Kidney (tissue), 14 donors: ENCODE data around the gene TXLNB. TPM values are rescaled to one million over a fixed set of nuclear protein-coding genes. Genes with fewer than 3 reads are reported as not detected.

Experiments used
- DNase-seq, 5 donors: peaks; one replicate each; pipeline ENCODE4 v3.0.0-alpha.2; 2013 to 2020
- FAIRE-seq: peaks from 2 replicates; lab custom pipeline; 2012; peaks lifted over from hg19 to GRCh38; lab: Jason Lieb, UNC
- H3K27ac ChIP-seq, 2 donors: one replicate each; pipeline ENCODE4 v1.7.0; 2013; ENCODE audit warnings: low read depth in 2 of 2, low read length in 2 of 2, inconsistent platforms in 1 of 2
- H3K27me3 ChIP-seq: one replicate; pipeline ENCODE4 v1.7.1; 2013; ENCODE audit warnings: low read length, inconsistent platforms; ENCODE audit not compliant: control insufficient read depth, insufficient read depth
- H3K36me3 ChIP-seq, 3 donors: one replicate each; pipeline versions ENCODE4 v1.7.0 to v1.7.1; 2013; ENCODE audit warnings: low read length in 3 of 3, control low read depth in 1 of 3, inconsistent platforms in 1 of 3; ENCODE audit not compliant: insufficient read depth in 3 of 3, control insufficient read depth in 2 of 3
- H3K4me1 ChIP-seq, 3 donors: one replicate each; pipeline versions ENCODE4 v1.7.0 to v1.7.1; 2013; ENCODE audit warnings: low read length in 3 of 3, inconsistent platforms in 1 of 3, low read depth in 1 of 3; ENCODE audit not compliant: control insufficient read depth in 2 of 3, insufficient read depth in 2 of 3
- H3K4me3 ChIP-seq, 3 donors: one replicate each; pipeline versions ENCODE4 v1.7.0 to v1.8.1; 2013; ENCODE audit warnings: low read length in 3 of 3, control low read depth in 1 of 3, inconsistent platforms in 1 of 3
- H3K9ac ChIP-seq, 3 donors: one replicate each; pipeline versions ENCODE4 v1.7.0 to v1.7.1; 2013; ENCODE audit warnings: low read length in 3 of 3, control low read depth in 1 of 3, inconsistent platforms in 1 of 3
- H3K9me3 ChIP-seq, 3 donors: one replicate each; pipeline versions ENCODE4 v1.7.0 to v1.7.1; 2013; ENCODE audit warnings: low read length in 3 of 3, control low read depth in 1 of 3, inconsistent platforms in 1 of 3; ENCODE audit not compliant: control insufficient read depth in 2 of 3, insufficient read depth in 1 of 3
- CTCF ChIP-seq: IDR thresholded peaks from 3 replicates; pipeline ENCODE4 v1.5.1; 2012; ENCODE audit warnings: mild to moderate bottlenecking, moderate library complexity, borderline replicate concordance; ENCODE audit not compliant: insufficient read depth; ENCODE audit errors: extremely low read depth
- intact Hi-C: fragments of 100-400 bp; cut with DNase I; formaldehyde crosslinking; loops from one replicate; pipeline ENCODE4 v1.11.1; 2022
- polyA plus RNA-seq: library from polyadenylated mRNA; stranded (reverse); fragments of 350-450 nt; fragmentation: Illumina TruSeq; extraction: RNeasy Lipid Tissue Mini Kit (QIAGEN cat#74804); gene quantifications from one replicate; pipeline ENCODE4 v1.2.3, GENCODE V29; 2014; ENCODE audit warnings: low read depth, low replicate concordance; ENCODE audit not compliant: insufficient read depth
- total RNA-seq: library from RNA; stranded (reverse); fragmentation: NEBNext Ultra II Directional; extraction: Animal tissue kit (Norgen Biotek cat#: 25700); gene quantifications from one replicate; pipeline ENCODE4 v1.2.1, GENCODE V29; 2021
- donor health status: control.
- donor health status: control.
- donor health status: control.
- donor health status: control.
- donor health status: control.
- donor health status: DM: yes; HTN: yes; CAD: no.
- donor health status: Normal renal cell carcinoma (clear cell type).

The TXLNB gene
- total and polyA plus RNA-seq, 2 donors from 2014 or later = 0.13 to 0.66 TPM

- Histone ChIP-seq H3K4me3 (no peak overlapping the region), H3K27ac (no peak overlapping the region), H3K9ac (no peak overlapping the region), H3K9me3 (peaks cover 0 to 6% (median 2%) of the 10 kb centered on the region in 3 donors), H3K36me3 (no peaks in the 10 kb centered on the region), H3K4me1 (no peaks in the 10 kb centered on the region), H3K27me3 (no peaks in the 10 kb centered on the region)
- FAIRE-seq (no peak), DNase-seq (no peak)
- intact Hi-C loops = no loop called here
- TF ChIP-seq CTCF = no peak
These were observed 86.0 kb downstream of the TXLNB start for GRCh38 chr6:139205843-139206242.

DNA sequence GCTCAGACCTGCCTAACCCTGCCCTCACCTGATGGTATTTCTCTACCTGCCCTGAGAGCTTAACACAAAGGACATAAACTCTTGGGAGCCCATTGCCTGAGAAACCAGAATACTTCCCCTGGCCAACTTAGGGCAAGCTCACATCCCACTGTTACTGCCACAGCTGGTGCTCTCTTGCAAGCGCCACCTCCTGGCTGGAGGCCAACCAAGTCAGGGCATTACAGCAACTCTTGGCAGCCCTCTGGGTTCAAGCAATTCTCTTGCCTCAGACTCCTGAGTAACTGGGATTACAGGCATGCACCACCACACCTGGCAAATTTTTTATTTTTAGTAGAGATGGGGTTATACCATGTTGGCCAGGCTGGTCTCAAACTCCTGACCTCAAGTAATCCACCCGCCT, 86.8 kb downstream of the TXLNB start:
- H3K9ac ChIP-seq = no peak overlapping the region
- no peak for DNase-seq
- H3K4me3 ChIP-seq = no peak overlapping the region
- peaks cover 0 to 6% (median 2%) of the 10 kb centered on the region in 3 donors for H3K9me3 ChIP-seq
- H3K4me1 ChIP-seq = no peaks in the 10 kb centered on the region
- intact Hi-C loops = no loop called here
- TF ChIP-seq CTCF = no peak
- no peaks in the 10 kb centered on the region for H3K36me3 ChIP-seq
- H3K27ac ChIP-seq = no peak overlapping the region
- no peak for FAIRE-seq
- no peaks in the 10 kb centered on the region for H3K27me3 ChIP-seq

DNA sequence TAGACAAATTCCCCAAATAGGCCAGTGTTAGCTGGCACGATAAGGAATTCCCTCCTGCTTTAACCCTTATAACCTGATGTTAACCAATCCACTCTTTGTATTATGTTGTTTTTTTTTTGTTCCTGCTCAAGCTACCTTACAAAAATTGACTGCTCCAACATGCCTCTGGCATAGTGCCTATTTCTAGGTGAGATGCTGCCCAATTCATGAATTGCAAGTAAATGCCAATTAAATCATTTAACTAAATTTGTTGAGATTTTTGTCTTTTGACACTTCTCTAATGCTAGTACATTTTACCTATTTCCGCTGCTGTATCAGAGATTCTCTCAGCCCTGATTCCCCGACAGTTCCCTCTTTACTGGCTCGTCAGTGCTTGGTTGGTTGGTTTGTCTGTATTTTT, 90.4 kb downstream of the TXLNB start:
- intact Hi-C loops = no loop called here
- Histone ChIP-seq H3K9me3 (peaks cover 0 to 6% (median 2%) of the 10 kb centered on the region in 3 donors), H3K4me1 (no peaks in the 10 kb centered on the region), H3K27me3 (no peaks in the 10 kb centered on the region), H3K9ac (no peak overlapping the region), H3K4me3 (no peak overlapping the region), H3K27ac (no peak overlapping the region), H3K36me3 (no peaks in the 10 kb centered on the region)
- DNase-seq (no peak), FAIRE-seq (no peak)
- no peak for TF ChIP-seq CTCF
